ENCODE measurements around the gene NANOS1. TPM values are rescaled to one million over a fixed set of nuclear protein-coding genes. Genes with fewer than 3 reads are reported as not detected.

The NANOS1 gene
- total RNA-seq, 1 experiment from 2014 or later = 18.0 TPM

DNA sequence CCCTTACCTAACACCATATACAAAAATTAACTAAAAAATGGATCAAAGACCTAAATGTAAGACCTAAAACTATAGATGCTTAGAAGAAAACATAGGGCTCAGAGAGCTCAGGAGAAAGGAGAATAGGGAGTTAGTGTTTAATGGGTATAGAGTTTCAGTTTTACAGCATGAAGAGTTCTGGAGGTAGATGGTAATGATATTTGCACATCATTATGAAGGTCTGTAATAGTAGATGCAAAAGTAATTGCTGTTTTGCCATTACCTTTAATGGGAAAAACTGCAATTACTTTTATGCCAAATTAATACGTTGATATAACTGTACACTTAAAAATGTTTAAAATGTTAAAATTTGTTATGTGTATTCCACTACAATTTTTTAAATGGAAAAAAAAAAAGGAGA lies 39.2 kb upstream of the NANOS1 start:
- no TSS peak for BruUV-seq (replicated peaks)
- POLR2A ChIA-PET = no interaction called here
- Histone ChIP-seq H3K9me3 (ENCODE audit: control insufficient read depth, insufficient read depth, low read depth, low read length) (no peaks in the 10 kb centered on the region), H3K27ac (ENCODE audit: low read length) (no peak overlapping the region), H3K36me3 (ENCODE audit: control insufficient read depth, insufficient read depth, low read length) (no peaks in the 10 kb centered on the region), H3K4me1 (ENCODE audit: control insufficient read depth, insufficient read depth, low read length) (no peaks in the 10 kb centered on the region), H3K27me3 (ENCODE audit: control insufficient read depth, insufficient read depth, low read length) (no peaks in the 10 kb centered on the region), H3K4me3 (ENCODE audit: low read depth in 2 of 2, low read length in 2 of 2) (no peak overlapping the region)
- DNase-seq (ENCODE audit: low read depth, low spot score) = no peak
- TF ChIP-seq, protein P1, sequence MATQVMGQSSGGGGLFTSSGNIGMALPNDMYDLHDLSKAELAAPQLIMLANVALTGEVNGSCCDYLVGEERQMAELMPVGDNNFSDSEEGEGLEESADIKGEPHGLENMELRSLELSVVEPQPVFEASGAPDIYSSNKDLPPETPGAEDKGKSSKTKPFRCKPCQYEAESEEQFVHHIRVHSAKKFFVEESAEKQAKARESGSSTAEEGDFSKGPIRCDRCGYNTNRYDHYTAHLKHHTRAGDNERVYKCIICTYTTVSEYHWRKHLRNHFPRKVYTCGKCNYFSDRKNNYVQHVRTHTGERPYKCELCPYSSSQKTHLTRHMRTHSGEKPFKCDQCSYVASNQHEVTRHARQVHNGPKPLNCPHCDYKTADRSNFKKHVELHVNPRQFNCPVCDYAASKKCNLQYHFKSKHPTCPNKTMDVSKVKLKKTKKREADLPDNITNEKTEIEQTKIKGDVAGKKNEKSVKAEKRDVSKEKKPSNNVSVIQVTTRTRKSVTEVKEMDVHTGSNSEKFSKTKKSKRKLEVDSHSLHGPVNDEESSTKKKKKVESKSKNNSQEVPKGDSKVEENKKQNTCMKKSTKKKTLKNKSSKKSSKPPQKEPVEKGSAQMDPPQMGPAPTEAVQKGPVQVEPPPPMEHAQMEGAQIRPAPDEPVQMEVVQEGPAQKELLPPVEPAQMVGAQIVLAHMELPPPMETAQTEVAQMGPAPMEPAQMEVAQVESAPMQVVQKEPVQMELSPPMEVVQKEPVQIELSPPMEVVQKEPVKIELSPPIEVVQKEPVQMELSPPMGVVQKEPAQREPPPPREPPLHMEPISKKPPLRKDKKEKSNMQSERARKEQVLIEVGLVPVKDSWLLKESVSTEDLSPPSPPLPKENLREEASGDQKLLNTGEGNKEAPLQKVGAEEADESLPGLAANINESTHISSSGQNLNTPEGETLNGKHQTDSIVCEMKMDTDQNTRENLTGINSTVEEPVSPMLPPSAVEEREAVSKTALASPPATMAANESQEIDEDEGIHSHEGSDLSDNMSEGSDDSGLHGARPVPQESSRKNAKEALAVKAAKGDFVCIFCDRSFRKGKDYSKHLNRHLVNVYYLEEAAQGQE (IDR thresholded peaks at IDR 0.05; ENCODE audit: insufficient read depth in 1 of 2, low read depth in 2 of 2, low read length in 1 of 2) = no peak
- TF ChIP-seq, protein P2, sequence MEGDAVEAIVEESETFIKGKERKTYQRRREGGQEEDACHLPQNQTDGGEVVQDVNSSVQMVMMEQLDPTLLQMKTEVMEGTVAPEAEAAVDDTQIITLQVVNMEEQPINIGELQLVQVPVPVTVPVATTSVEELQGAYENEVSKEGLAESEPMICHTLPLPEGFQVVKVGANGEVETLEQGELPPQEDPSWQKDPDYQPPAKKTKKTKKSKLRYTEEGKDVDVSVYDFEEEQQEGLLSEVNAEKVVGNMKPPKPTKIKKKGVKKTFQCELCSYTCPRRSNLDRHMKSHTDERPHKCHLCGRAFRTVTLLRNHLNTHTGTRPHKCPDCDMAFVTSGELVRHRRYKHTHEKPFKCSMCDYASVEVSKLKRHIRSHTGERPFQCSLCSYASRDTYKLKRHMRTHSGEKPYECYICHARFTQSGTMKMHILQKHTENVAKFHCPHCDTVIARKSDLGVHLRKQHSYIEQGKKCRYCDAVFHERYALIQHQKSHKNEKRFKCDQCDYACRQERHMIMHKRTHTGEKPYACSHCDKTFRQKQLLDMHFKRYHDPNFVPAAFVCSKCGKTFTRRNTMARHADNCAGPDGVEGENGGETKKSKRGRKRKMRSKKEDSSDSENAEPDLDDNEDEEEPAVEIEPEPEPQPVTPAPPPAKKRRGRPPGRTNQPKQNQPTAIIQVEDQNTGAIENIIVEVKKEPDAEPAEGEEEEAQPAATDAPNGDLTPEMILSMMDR (IDR thresholded peaks at IDR 0.05) = no peak
- no peak for ATAC-seq
- intact Hi-C loops (cut with micrococcal nuclease; ENCODE audit: unreplicated experiment) (no loop called here), in situ Hi-C loops (cut with HindIII; ENCODE audit: low pct_unique_long_range_greater_than_20kb, low sequenced_read_pairs) (no loop called here)
- CTCF ChIA-PET = interaction anchor here (0.7 kb wide), 1 partner anchor 756 kb away, joined by 4 read pairs; no protein-coding TSS in a partner anchor

DNA sequence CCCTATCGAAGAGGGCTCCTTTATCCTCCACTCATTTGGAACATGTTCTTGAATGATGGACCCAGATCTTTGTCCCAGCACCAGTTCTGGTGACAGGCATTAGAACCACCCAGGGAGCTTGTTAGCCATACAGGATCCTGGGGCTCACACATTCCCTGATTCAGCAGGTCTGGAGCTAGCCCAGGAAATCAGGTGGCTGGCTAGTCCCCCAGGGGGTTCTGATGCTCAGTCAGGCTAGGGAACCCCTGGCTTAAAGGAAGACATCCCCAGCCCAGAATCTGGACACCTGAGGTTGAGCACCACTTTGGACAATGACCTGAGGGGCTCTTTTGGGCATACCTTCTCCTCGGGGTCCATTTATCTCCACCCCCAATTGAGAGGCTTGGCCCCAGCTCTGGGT lies 37.0 kb upstream of the NANOS1 start:
- intact Hi-C loops (cut with micrococcal nuclease; ENCODE audit: unreplicated experiment) (no loop called here), in situ Hi-C loops (cut with HindIII; ENCODE audit: low pct_unique_long_range_greater_than_20kb, low sequenced_read_pairs) (no loop called here)
- no peak for ATAC-seq
- ChIA-PET POLR2A (no interaction called here), CTCF (no interaction called here)
- no peak overlapping the region for H3K27ac ChIP-seq (ENCODE audit: low read length)
- no peaks in the 10 kb centered on the region for H3K9me3 ChIP-seq (ENCODE audit: control insufficient read depth, insufficient read depth, low read depth, low read length)
- no peaks in the 10 kb centered on the region for H3K27me3 ChIP-seq (ENCODE audit: control insufficient read depth, insufficient read depth, low read length)
- BruUV-seq (replicated peaks) = no TSS peak
- H3K4me1 ChIP-seq (ENCODE audit: control insufficient read depth, insufficient read depth, low read length) = no peaks in the 10 kb centered on the region
- no peaks in the 10 kb centered on the region for H3K36me3 ChIP-seq (ENCODE audit: control insufficient read depth, insufficient read depth, low read length)
- TF ChIP-seq POLR2AphosphoS5 (IDR thresholded peaks at IDR 0.05; ENCODE audit: low read depth, low read length) (no peak), TCF7L2 (IDR thresholded peaks at IDR 0.05; ENCODE audit: low read depth, low read length) (no peak), SIN3A (IDR thresholded peaks at IDR 0.05; ENCODE audit: borderline replicate concordance, insufficient read depth, low read depth, low read length) (no peak)
- TF ChIP-seq, protein P2 (IDR thresholded peaks at IDR 0.05) = no peak
- TF ChIP-seq, protein P1 (IDR thresholded peaks at IDR 0.05; ENCODE audit: insufficient read depth in 1 of 2, low read depth in 2 of 2, low read length in 1 of 2) = no peak
- H3K4me3 ChIP-seq (ENCODE audit: low read depth in 2 of 2, low read length in 2 of 2) = no peak overlapping the region
- no peak for DNase-seq (ENCODE audit: low read depth, low spot score)
